Measurements from ENCODE around the gene IFNE. TPM values are rescaled to one million over a fixed set of nuclear protein-coding genes. Genes with fewer than 3 reads are reported as not detected.

IFNE gene
- total RNA-seq, 1 donor from 2014 or later, result not detected

- Mint-ChIP-seq H3K27me3 (ENCODE audit: insufficient read depth, low read depth) (no peaks in the 10 kb centered on the region), H3K36me3 (peaks cover 7% of the 10 kb centered on the region), H3K27ac (no peak overlapping the region), H3K4me1 (no peaks in the 10 kb centered on the region), H3K4me3 (no peak overlapping the region), H3K9me3 (peaks cover 7% of the 10 kb centered on the region)
- no peaks in the 10 kb centered on the region for H3K36me3 ChIP-seq
- H2AFZ ChIP-seq (replicated peaks), result no peak overlapping the region
- H3K27me3 ChIP-seq, result no peaks in the 10 kb centered on the region
- TF ChIP-seq EZH2phosphoT487 (IDR thresholded peaks at IDR 0.05) (no peak), EZH2 (IDR thresholded peaks at IDR 0.05) (no peak)
- TF ChIP-seq, protein P1, sequence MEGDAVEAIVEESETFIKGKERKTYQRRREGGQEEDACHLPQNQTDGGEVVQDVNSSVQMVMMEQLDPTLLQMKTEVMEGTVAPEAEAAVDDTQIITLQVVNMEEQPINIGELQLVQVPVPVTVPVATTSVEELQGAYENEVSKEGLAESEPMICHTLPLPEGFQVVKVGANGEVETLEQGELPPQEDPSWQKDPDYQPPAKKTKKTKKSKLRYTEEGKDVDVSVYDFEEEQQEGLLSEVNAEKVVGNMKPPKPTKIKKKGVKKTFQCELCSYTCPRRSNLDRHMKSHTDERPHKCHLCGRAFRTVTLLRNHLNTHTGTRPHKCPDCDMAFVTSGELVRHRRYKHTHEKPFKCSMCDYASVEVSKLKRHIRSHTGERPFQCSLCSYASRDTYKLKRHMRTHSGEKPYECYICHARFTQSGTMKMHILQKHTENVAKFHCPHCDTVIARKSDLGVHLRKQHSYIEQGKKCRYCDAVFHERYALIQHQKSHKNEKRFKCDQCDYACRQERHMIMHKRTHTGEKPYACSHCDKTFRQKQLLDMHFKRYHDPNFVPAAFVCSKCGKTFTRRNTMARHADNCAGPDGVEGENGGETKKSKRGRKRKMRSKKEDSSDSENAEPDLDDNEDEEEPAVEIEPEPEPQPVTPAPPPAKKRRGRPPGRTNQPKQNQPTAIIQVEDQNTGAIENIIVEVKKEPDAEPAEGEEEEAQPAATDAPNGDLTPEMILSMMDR (IDR thresholded peaks at IDR 0.05), result no peak
- DNase-seq (ENCODE audit: low spot score), result no peak
- no peak overlapping the region for H3K9ac ChIP-seq
- H3K9me3 ChIP-seq (ENCODE audit: low read depth), result no peaks in the 10 kb centered on the region
- H3K79me2 ChIP-seq (ENCODE audit: low read depth), result no peaks in the 10 kb centered on the region
- no peaks in the 10 kb centered on the region for H4K20me1 ChIP-seq (ENCODE audit: low read depth)
- H3F3A ChIP-seq (ENCODE audit: low read depth), result no peaks in the 10 kb centered on the region
- no peak overlapping the region for H3K4me2 ChIP-seq
- no peak overlapping the region for H3K4me3 ChIP-seq
- H3K4me1 ChIP-seq, result no peaks in the 10 kb centered on the region
- H3K27ac ChIP-seq, result no peak overlapping the region
Measured at GRCh38 chr9:21525174-21525573, 43.1 kb upstream of the IFNE start.

- H3K36me3 Mint-ChIP-seq, result peaks cover 7% of the 10 kb centered on the region
- no peaks in the 10 kb centered on the region for H3K36me3 ChIP-seq
- H2AFZ ChIP-seq (replicated peaks), result no peak overlapping the region
- H3F3A ChIP-seq (ENCODE audit: low read depth), result no peaks in the 10 kb centered on the region
- H3K4me1 ChIP-seq, result no peaks in the 10 kb centered on the region
- H3K4me2 ChIP-seq, result no peak overlapping the region
- H3K27ac Mint-ChIP-seq, result no peak overlapping the region
- no peak overlapping the region for H3K4me3 ChIP-seq
- H3K4me1 Mint-ChIP-seq, result no peaks in the 10 kb centered on the region
- TF ChIP-seq EZH2phosphoT487 (IDR thresholded peaks at IDR 0.05) (no peak), EZH2 (IDR thresholded peaks at IDR 0.05) (no peak)
- TF ChIP-seq, protein P1 (IDR thresholded peaks at IDR 0.05), result no peak
- H4K20me1 ChIP-seq (ENCODE audit: low read depth), result no peaks in the 10 kb centered on the region
- DNase-seq (ENCODE audit: low spot score), result no peak
- no peaks in the 10 kb centered on the region for H3K79me2 ChIP-seq (ENCODE audit: low read depth)
- H3K27me3 Mint-ChIP-seq (ENCODE audit: insufficient read depth, low read depth), result no peaks in the 10 kb centered on the region
- no peaks in the 10 kb centered on the region for H3K27me3 ChIP-seq
- H3K9me3 Mint-ChIP-seq, result peaks cover 7% of the 10 kb centered on the region
- H3K9me3 ChIP-seq (ENCODE audit: low read depth), result no peaks in the 10 kb centered on the region
- no peak overlapping the region for H3K9ac ChIP-seq
- H3K4me3 Mint-ChIP-seq, result no peak overlapping the region
- H3K27ac ChIP-seq, result no peak overlapping the region
Measured at GRCh38 chr9:21524099-21524830, 42.2 kb upstream of the IFNE start.

- no peak overlapping the region for H2AFZ ChIP-seq (replicated peaks)
- H3K27me3 ChIP-seq, result no peaks in the 10 kb centered on the region
- no peaks in the 10 kb centered on the region for H3F3A ChIP-seq (ENCODE audit: low read depth)
- no peaks in the 10 kb centered on the region for H4K20me1 ChIP-seq (ENCODE audit: low read depth)
- no peak overlapping the region for H3K9ac ChIP-seq
- Mint-ChIP-seq H3K4me3 (no peak overlapping the region), H3K4me1 (no peaks in the 10 kb centered on the region), H3K27ac (no peak overlapping the region), H3K27me3 (ENCODE audit: insufficient read depth, low read depth) (no peaks in the 10 kb centered on the region), H3K36me3 (peaks cover 2% of the 10 kb centered on the region), H3K9me3 (peaks cover 7% of the 10 kb centered on the region)
- no peaks in the 10 kb centered on the region for H3K79me2 ChIP-seq (ENCODE audit: low read depth)
- no peak overlapping the region for H3K4me2 ChIP-seq
- TF ChIP-seq EZH2phosphoT487 (IDR thresholded peaks at IDR 0.05) (no peak), EZH2 (IDR thresholded peaks at IDR 0.05) (no peak)
- TF ChIP-seq, protein P1 (IDR thresholded peaks at IDR 0.05), result no peak
- no peaks in the 10 kb centered on the region for H3K36me3 ChIP-seq
- H3K27ac ChIP-seq, result no peak overlapping the region
- DNase-seq (ENCODE audit: low spot score), result no peak
- H3K9me3 ChIP-seq (ENCODE audit: low read depth), result no peaks in the 10 kb centered on the region
- H3K4me3 ChIP-seq, result no peak overlapping the region
- no peaks in the 10 kb centered on the region for H3K4me1 ChIP-seq
Measured at GRCh38 chr9:21523021-21524014, 41.2 kb upstream of the IFNE start.
